Bone marrow (tissue), 2 donors: ENCODE data around the gene PRKACG.
A peak's percentile ranks its signal among the peaks of the same experiment; 100 is the strongest.
"Not testable (repeated sequence)": the region's sequence is repeated elsewhere in the genome, so short reads cannot be mapped to it uniquely, and the experiment has no call there.

Source experiments
- DNase-seq, 2 donors: peaks; one replicate each; lab custom pipeline; 2025; lab: John Stamatoyannopoulos, UW

The PRKACG gene

DNA sequence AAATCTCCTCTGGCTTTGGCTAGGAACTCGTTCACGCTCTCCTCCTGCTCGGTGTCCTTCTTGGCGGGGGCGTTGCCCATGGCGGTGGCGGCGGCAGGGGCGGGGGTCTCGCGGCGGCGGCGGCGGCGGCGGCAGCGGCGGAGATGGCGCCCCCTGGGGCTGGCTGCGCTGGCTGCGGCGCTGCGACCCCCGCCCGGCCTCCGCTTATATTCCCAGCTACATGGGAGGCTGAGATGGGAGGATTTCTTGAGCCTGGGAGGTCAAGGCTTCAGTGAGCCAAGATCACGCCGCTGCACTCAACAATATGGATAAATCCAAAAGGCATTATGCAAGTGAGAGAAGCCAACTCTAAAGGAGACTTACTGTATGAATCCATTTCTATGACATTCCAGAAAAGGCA, at the start of gene PRKACG:
Gene PRKACG (minus strand): TSS at position 101 of the 400 bp plus-strand sequence. CDS start 21 bp downstream, at position 80.
- DNase-seq = no peak

DNA sequence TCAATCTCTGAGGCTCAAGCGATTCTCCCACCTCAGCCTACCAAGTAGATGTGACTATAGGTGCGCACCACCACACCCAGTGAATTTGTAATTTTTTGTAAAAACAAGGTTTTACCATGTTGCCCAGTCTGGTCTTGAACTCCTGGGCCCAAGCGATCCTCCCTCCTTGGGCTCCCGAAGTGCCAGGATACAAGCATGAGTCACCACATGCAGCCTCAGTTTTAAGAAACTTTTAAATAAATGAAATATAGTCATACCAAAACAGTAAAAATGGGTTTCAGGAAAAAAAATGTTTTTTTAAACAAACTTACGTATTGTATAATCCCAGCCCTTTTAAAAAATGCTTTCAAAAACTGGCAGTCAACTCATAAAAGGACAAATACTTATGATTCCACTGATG, 48.3 kb upstream of the PRKACG start:
- no peak for DNase-seq

DNA sequence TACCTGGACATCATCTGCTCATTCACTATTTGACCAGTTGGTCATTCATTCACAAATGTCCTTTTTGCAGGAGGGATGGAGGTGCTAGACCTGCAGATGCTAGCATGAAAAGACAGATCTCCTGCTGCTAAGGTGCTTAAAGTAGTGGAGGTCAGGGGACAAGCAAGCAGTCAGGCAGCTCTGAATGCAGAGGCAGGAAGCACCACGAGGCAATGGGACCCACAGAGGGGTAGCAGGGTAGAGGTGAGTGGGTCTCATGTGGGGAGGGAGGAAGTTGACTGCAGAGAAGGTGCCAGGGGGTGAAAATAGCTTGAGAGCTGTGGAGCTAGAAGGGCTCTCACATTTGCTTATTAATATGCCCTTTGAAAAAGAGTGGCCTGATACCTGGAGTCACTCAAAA, 46.9 kb upstream of the PRKACG start:
- DNase-seq = no peak

DNA sequence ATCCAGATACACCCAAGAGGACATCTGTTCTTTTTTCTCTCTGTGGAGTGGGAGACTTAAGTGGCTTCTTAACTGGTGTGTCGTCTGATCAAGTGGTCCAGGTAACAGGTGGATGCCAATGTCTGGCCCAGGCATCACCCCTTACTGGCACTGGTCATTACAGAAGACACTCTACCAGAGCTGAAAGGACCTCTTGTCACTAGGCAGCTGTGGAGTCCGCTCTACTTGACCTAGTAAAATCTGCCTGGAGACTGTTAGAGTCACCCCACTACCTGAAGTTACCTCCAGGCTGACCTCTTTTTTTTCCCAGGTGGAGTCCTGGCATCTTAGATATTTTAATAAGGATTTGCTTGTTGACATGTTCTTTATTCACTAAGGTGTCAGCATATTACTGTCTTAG, 44.2 kb upstream of the PRKACG start:
- no peak for DNase-seq

DNA sequence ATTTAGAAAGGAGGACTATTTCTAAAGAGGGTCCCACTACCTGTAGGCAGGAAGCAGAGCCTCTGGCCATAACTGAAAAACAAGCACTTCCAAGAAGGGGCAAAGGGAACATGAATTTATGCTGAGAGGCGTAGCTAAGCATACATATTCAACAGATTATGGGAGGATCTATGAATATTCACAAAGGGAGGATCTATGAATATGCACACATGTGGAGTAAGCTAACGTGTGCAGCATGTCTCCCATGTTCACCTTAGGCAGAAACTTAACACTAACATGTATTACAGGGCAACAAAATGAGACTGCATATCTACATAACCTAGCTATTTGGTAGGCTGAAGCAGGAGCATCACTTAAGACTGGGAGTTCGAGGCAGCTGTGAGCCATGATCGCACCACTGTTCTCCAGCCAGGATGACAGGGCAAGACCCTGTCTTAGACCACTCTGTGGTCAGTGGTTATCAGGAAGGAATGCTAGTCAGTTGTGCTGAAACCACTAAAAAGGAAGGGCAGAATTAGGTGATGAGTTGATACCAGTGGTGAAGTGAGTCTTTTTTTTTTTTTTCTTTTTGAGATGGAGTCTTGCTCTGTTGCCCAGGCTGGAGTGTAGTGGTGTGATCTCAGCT, 42.4 kb upstream of the PRKACG start:
- DNase-seq = no peak

DNA sequence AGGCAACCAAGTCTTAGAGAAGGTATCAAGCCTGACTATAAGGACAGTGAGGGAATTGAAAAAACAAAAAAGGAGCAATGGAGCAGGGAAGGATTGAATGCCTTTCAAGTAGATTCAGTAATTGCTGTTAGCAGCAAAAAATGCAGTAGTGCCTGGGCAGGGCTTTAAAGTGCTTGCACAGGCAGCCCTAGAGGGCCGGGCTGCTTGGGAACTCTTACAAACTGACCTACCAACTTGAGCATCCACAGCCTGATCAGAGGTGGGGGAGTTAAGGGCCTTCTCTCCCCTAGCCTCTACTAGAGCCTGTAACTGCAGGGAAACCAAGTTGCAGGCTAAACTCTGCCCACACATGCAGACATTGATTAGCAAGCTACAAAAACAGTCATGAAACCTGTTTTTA, 41.1 kb upstream of the PRKACG start:
- DNase-seq = no peak

DNA sequence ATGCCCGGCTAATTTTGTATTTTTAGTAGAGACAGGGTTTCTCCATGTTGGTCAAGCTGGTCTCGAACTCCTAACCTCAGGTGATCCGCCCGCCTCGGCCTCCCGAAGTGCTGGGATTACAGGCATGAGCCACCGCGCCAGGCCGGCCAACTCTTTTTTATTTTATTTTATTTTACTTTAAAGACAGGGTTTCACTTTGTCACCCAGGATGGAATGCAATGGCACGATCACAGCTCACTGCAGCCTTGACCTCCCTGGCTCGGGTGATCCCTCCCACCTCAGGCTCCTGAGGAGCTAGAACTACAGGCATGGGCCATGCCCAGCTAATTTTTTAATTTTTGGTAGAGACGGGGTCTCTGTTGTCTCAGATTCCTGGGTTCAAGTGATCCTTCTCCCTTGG, 37.0 kb upstream of the PRKACG start:
- DNase-seq = not testable (repeated sequence)

DNA sequence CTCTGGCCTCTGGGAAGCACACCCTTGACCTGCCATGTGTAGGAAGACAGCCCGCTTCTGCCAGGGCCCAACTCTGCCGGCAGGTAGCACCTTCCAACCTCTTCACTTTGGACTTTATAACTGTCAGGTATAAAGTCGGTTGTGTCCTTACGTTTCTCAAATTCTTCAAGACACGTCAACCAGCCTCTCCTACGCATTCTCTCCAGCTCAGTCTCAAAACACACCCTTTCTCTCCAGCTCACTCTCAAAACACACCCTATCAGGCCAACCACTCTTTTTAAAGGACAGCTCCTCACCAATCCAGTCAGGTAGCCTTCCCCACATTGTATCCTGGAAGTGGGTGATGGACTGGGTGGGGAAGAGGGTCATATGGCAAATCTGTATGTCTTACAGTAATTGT, 35.2 kb upstream of the PRKACG start:
- no peak for DNase-seq

DNA sequence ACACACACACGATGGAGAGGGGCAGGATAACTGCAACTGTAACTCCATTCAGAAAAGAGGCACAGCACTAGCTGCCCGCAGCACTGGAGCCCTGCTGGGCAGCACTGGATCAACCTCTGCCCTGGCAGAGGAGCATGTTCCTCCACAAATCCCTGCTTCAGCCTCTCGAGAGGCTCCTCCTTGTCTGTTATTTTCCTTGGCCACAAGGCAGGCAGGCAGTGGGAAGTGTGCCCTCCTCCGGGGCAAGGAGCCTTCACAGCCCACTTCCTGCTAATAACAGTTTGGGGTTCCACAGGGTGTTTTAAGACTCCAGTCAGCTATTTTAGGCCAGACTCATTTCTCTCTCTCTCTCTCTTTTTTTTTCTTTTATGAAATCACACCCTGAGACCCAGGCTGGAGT, 33.5 kb upstream of the PRKACG start:
- peak in 1 of 2 donors; percentile 43 for DNase-seq

DNA sequence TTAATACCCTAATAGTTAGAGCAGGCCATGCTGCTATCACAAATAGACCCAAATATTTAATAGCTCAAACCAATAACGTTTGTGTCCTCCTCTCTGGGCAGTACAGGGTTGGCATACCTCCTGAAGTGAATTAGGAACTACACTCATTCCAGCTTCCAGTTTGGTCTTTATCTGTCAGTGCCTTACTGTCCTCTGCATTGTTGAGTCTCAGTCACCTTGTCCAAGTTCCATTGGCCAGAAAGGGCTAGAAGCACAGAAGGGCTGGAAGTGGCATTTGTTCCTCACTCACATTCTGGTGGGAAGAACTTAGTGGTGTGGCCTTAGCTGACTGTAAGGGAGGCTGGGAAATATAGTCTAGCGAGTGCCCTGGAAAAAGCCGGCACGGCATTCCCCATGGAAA, 32.8 kb upstream of the PRKACG start:
- DNase-seq = no peak

DNA sequence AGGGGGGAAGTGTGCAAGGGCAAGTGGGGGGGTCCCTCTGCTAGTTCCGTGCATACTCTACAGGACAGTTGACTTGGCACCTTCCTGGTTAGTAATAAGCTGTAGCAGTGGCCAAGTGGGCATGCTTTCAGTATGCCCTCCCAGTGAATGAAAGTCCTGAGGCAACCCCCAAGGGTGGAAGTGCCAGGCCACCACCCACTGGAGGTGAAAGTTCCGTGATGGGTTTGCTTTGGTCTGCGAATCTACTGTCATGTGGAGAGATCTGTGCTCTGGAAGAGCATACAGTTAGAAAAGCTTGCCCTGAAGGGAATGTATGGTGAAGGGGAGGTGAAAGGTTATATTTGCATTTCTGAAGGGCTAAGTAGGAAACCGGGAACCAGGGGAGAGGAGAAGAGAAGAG, 31.9 kb upstream of the PRKACG start:
- no peak for DNase-seq

DNA sequence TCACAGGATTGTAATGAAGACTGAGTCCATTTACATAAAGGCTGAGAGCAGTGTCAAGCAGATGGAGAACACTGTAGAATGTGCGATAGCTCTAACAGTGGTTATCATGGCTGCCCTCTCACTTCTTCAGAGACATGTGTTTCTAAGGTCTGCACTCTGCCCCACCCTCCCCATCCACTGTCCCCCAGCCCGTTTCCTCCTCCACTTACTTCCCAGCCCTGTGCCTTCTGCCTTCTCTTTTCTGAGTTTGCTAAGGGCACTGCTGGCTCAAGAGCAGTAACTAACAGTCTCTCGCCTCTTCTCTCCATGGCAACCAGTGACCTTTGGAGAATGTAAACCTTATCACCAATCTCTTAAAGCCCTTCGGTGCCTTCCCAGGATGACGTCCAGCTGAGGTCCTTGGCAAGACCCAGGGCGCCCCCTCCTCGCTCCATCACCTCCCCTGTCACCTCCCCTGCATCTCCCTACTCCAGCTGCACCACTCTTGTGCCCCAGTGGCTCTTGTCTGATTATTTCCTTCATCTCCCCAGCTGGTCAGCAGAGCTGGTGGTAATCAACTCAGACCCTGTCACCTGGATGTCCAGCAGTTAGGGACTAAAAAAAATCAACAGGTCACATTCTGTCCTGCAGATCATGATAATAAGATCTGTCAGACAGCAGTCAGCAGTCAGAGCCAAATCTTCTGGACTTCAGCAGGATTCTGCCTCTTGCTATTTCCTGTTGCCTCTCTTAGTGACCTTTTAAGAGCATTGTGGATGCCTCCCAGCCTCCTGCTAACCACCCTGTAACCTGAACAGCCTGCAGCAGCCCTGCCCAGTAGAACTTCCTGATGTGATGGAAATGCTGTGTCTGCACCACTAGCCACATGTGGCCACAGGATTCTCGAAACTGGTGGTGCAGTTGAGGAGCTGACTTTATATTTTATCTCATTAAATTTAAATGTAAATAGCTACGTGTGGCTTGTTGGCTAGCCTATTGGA, 30.6 kb upstream of the PRKACG start:
- no peak for DNase-seq

DNA sequence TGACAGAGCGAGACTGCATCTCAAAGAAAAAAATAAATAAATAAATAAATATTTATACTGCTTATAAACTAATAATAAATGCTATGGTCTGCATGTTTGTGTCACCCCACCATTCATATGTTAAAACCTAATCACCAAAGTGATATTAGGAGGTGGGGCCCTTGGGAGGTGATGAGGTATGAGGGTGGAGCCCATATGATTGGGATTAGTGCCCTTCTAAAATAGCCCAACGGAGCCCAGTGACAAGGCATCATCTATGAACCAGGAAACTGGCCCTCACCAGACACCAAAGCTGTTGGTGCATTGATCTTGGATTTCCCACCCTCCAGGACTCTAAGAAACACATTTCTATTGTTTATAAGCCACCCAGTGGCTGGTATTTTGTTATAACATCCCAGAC, 26.7 kb upstream of the PRKACG start:
- no peak for DNase-seq

DNA sequence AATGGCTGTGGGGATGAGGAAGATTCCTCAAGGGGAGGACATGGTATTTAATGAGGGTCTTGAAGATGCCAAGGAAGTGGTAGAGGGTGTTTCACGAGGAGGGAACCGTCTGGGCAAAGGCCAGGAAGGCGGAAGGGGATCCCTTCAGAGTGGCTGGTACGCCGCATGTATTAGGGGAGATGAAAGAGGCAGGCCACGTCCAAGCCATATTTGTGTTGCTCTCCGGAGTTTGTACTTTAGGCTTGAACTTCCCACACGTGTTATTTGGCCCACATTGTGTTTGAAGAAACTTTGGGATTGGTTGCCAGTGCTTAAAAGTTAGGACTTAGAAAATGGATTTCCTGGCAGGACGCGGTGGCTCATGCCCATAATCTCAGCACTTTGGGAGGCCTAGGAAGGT, 22.9 kb upstream of the PRKACG start:
- DNase-seq = no peak

DNA sequence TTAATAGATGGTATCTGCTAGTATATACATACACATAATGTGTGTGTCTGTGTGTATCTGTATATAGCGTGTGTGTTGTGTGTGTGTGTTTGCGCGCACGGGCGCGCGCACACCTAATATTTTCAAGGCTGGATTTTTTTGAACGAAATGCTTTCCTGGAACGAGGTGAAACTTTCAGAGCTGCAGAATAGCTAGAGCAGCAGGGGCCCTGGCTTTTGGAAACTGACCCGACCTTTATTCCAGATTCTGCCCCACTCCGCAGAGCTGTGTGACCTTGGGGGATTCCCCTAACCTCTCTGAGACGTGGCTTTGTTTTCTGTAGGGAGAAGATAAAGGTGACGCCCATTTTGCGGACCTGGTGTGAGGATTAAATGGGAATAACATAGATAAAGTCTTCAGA, 22.4 kb upstream of the PRKACG start:
- no peak for DNase-seq

DNA sequence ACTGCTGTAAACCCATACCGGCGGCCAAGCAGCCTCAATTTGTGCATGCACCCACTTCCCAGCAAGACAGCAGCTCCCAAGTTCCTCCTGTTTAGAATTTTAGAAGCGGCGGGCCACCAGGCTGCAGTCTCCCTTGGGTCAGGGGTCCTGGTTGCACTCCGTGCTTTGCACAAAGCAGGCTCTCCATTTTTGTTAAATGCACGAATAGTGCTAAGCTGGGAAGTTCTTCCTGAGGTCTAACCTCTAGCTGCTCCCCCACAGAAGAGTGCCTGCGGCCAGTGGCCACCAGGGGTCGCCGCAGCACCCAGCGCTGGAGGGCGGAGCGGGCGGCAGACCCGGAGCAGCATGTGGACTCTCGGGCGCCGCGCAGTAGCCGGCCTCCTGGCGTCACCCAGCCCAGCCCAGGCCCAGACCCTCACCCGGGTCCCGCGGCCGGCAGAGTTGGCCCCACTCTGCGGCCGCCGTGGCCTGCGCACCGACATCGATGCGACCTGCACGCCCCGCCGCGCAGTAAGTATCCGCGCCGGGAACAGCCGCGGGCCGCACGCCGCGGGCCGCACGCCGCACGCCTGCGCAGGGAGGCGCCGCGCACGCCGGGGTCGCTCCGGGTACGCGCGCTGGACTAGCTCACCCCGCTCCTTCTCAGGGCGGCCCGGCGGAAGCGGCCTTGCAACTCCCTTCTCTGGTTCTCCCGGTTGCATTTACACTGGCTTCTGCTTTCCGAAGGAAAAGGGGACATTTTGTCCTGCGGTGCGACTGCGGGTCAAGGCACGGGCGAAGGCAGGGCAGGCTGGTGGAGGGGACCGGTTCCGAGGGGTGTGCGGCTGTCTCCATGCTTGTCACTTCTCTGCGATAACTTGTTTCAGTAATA, 21.8 kb upstream of the PRKACG start, which contains the start of gene FXN:
Gene FXN (plus strand): TSS at position 315 of the 871 bp plus-strand sequence. CDS start 31 bp downstream, at position 346.
- DNase-seq = peak; percentile 47 to 70

DNA sequence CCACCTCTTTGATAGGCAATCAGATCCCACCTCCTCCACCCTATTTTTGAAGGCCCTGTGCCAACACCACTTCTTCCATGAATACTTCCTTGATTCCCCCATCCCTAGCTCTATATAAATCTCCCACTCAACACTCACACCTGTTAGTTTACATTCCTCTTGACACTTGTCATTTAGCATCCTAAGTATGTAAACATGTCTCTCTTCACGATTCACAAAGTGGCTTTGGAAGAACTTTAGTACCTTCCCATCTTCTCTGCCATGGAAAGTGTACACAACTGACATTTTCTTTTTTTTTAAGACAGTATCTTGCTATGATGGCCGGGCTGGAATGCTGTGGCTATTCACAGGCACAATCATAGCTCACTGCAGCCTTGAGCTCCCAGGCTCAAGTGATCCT, 20.2 kb upstream of the PRKACG start:
- DNase-seq = no peak

DNA sequence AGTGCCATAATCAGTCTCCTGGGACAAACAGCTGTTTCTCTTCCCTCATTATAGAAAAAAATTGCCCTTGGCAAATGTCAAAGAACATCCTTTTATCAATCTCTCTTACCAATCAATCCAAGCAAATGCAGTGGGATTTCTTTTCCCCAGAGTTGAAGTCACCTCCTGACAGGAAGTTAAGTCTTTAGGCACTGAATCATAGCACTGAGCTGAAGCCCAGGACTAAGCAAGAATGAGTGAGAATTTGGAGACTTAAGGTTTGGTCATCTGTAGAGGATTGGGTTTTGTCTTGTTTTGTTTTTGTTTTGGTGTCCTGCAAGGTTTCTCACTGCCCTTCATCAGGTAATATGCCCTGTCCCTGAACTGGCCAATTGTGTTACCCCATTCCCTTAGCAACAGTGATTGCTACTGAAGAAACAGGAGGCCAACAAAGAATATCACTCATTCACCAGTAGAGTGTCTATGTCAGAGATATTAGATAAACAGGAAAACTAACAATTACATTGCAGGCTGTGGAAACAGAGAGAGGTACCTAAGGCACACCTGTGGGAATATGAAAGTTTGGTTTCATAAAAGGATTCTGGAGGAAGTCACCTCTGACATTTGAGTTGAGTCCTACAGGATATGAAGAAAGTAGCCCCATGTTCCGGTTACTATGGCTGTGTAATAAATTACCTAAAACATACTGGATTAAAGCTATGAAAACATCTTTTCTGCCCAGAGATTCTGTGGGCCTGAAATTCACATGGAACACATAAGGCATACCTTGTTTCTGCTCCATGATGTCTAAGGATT, 17.1 kb upstream of the PRKACG start:
- no peak for DNase-seq

DNA sequence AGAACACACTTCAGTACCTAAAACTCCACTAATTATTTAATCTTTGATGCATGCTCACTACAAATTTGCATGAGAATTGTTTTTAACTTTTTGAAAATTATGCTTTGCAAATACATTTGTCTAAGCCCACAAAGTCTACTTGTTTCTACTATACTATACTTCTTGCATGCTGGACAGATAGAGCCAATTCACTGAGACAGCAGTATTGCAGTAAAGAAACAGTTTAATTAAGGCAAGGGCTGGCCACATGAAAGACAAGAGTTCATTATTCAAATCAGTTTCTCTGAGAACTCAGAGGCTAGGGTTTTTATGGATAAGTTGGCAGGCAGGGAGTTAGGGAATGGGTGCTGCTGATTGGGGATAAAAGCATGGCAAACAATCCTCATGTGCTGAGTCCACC, 15.6 kb upstream of the PRKACG start:
- DNase-seq = no peak

DNA sequence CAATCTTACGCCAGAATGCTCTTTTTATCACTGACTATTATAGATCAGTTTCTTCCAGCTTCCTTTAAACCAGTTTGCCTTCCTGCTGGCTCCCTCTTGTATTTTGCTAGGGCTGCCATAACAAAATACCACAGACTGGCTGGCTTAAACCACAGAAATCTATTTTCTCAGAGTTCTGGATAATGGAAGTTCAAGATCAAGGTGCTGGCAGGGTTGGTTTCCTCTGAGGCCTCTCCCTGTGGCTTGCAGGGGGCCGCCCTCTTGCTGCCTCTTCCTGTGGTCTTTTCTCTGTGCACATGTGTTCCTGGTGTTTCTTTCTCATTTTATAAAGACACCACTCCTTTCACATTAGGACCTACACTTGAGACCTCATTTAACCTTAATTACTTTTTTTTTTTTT, 14.8 kb upstream of the PRKACG start:
- DNase-seq = peak in 1 of 2 donors; percentile 91

DNA sequence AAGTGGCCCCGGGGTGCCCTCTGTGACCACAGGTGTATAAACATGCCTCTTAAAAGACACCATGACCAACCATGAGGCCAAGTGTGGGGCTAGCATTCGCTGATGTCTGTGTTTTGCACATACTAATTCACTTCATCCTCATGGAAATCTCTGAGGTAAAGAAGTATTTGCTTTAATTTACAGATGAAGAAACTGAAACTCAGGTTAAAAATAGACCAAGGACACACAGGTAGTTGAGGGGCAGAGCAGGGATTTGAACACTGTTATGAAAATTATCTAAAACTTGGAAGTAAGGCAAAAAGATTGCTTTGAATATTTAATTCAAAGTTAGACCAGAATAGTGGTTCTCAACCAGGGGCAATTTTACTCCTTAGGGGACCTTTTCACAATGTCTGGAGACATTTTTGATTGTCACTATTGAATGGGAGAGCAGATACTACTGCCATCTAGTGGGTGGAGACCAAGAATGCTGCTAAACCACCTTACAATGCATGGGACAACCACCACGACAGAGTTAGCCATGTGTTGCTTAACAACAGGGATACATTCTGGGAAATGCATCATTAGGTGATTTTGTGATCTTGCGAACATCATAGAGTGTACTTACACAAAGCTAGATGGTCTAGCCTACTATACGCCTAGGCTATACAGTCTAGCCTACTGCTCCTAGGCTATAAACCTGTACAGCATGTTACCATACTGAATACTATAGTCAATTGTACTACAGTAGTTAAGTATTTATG, 13.6 kb upstream of the PRKACG start:
- DNase-seq = peak in 1 of 2 donors; percentile 28
